HG03520 (cell line): Measurements from ENCODE around the gene FUOM.
"Not testable (repeated sequence)": the region's sequence is repeated elsewhere in the genome, so short reads cannot be mapped to it uniquely, and the experiment has no call there.

ENCODE experiments used
- ATAC-seq: cut with Tn5 transposase; IDR thresholded peaks from one replicate; pipeline ENCODE4 v1.9.1; 2021; ENCODE audit warnings: mild to moderate bottlenecking, moderate library complexity; ENCODE audit not compliant: unreplicated experiment

Gene FUOM

DNA sequence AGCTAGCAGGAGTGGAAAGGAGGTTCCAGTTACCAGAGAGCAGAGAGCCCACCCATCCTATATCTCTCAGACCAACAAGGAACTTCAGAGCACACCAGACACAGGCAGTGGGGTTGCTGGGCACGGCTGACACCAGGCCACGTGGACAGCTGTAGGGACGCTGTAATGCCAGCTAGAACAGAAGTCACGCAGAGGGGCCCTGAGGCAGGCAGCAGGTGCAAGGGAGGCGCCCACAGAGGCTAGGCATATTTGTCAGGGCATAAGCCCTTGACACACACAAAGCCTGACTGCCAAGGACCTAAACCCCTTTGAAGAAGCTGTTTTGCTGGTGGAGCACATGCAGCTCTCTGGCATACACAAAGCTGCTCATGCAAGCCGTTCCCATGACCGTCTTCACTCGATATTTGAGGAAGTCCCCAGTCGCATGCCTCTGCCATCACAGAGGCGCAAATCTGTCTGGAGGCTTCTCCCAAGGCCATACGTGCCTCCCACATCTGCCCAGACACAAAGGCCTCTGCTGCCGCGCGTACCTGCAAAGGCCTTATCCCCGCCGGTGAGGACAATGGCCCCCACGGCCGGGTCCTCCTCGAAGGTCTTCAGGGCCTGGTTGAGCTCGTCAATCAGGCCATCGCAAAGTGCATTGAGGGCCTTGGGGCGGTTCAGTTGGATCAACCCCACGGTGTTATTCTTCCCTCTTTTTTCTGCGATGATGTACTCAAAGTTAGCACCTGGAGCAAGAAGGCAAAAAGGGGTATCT is 12.4 kb upstream of the FUOM start:
- ATAC-seq: no peak

DNA sequence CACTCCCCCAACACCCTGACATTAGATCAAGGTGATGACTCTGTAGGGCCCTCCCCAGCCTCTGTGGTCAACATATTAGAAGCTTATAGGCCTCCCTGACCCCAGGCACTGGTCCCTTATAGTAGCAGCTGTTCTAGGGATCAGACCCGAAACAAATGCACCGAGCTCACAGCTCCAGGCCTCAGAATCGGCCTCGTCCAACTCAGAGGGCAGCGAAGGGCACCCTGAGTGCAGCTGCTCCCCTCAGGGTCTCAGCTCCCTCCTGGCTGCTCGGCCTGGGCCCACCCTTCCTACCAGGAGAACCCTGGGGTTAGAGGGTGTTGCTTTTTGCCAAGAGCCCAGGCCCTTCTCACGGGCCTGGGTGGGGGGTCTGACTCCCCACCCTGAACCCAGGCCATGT is 10.3 kb upstream of the FUOM start:
- no peak for ATAC-seq

DNA sequence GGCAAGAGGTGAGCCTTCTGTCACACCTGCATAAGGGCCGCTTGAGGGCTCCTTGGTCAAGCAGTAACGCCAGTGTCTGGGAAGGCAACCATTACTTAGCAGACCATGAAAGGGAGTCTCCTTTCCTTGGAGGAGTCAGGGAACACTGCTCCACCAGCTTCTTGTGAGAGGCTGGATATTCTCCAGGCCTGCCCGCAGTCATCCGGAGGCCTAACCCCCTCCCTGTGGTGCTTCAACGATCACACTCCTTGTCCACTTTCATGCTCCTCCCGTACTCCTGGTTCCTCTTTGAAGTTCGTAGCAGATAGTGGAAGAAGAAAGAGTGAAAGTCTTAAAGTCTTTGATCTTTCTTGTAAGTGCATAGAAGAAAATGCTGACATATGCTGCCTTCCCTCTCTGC is 9.6 kb upstream of the FUOM start:
- ATAC-seq: not testable (repeated sequence)

DNA sequence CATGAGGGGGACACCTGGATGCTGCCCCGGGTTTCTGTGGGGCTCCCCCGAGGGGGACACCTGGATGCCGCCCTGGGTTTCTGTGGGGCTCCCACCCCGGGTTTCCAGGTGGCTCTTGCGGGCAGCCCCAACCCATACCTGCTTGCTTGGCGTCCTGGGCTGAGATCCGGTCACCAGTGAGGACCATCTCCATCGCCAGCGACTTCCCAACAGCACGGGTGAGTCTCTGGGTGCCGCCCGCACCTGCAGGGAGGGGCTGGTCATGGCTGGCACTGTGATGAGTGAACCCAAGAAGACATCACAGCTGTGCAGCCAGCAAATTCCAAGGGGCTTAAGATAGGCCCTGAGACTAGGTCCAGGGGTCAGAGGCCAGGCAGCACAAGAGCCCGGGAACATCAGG is 8.9 kb upstream of the FUOM start:
- no peak for ATAC-seq

DNA sequence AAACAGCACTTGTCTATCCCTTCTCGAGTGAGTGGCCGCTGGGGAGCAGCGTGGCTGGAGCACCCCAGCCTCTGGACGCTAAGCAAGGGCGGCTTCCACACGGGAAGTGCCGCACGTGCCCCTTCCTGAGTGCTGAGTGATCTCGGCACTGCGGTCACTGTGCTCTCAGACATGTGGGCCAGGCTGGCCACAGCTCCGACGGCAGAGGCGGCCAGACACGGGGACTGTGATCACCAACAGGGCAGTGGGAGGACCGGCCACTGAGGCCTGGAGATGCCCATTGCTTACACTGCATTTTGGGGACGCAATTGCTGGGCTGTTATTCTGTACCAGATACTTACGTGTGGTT is 8.3 kb upstream of the FUOM start:
- no peak for ATAC-seq

DNA sequence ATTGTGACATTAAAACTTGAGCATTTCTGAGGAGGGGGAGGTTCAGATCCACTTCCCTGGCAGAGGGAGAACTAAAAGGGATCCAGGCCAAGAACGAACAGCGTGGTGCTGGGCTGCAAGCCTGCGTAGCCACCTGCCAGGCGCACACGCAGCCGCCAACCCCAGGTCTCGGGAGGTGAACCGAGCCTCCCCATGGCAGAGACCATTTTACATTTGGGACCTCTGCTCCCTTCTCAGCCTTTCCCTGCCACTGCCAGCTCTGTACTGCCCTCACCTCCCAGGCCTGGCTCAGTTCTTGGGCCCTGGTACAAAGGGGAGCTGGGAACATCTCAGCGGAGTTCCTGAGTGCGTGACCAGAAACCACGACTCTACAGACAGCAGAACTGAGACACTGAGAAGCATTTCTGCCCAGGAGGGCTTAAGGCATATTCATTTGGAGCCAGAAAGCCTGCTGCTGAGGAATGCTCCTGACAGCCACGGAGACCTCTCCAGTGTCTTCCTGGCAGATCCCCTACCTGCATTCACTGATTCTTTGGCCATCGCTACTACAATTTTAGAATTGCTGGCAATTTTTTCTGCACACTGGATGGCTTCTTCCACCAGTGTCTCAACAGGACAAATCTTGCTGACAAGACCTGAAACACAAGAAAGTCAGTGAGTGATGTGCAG is 7.8 kb upstream of the FUOM start:
- ATAC-seq: no peak

DNA sequence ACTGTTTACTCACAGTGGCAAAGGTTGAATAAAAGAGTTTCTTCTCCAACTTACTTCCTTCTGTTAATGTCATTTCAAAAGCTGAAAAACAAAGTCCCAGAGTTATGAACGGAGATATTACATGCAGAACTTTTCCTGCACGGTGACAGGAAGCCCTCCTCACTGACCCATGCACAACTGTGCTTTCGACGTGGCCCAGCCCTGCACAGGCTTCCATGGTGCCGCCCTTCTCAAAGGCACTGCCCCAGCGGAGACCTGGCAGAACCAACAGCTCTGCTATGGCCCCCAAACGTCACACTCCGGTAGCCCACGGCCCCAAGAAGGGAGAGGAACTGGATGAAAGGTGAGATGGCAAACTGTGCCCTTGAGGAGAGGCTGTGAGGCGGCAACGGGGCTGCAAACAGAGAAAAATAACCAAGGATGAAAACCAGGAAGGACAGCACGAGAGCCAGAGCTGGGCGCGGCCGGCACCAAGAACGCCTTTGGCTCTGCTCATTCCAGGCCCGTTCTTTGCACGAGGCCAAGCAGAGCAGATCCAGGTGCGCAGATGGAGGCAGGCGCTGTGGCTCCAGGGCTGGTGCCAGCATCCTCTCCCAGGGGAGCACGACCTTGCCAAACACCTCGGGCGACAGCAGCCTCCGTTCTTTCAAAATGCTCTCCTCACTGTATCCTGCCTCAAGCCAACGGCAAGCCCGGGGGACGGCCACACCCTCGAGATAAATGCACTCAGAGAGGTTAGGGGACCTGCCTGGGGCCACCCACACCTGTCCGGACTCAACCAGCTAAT is 7.0 kb upstream of the FUOM start:
- ATAC-seq: no peak

DNA sequence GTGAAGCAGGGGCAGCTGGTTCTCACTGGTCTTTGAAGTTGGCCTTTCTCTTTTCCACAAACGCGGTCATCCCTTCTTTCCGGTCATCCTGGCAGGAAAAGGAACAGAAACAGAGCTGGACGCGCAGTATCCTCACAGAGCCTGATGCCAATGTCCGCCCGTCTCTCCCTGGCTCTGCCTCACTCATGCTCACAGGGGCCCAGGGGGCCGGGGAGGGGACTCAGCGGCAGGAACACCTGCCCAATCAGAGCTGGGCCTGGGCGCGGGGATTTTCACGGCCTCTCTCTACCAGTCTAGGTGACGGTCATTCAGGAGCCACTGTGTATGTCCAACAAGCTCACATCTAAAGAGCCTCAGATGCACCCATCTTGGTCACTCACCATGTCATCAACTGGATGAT is 5.0 kb upstream of the FUOM start:
- ATAC-seq: no peak

DNA sequence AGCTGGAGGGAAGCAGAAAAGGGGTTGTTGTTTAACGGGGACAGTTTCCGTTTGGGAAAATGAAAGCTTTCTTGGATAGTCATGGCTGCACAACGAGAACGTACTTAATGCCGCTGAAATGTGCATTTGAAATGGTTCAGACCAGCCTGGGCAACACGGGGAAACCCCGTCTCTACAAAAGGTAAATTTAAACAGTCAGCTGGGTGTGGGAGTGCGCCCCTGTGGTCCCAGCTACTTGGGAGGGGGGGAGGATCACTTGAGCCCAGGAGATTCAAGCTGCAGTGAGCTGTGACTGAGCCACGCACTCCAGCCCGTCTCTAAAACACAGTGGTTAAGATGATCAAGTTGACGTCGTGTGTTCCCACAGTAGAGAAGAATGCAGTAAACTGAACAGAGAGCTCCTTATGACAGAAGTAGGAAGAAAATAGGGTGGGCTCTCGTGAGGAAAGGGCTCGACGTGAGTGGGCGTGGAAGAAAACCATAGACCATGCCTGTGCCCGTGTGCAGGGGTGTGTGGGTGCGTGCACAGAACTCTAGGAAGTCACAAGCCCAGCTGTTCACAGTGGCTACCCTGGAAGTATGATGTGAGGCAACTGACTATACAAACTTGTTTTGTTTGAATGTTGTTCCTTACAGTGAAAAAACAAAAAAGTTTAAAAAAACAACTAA is 4.1 kb upstream of the FUOM start:
- no peak for ATAC-seq

DNA sequence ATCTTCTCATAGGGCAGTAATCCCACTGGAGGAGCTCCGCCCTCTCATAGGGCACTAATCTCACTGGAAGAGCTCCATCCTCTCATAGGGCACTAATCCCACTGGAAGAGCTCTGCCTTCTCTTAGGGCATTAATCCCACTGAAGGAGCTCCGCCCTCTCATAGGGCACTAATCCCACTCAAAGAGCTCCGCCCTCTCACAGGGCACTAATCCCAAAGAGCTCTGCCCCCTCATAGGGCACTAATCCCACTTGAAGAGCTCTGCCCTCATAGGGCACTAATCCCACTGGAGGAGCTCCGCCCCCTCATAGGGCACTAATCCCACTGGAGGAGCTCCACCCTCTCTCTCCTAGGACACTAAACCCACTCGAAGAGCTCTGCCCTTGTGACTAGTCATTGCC is 3.4 kb upstream of the FUOM start:
- ATAC-seq: no peak

DNA sequence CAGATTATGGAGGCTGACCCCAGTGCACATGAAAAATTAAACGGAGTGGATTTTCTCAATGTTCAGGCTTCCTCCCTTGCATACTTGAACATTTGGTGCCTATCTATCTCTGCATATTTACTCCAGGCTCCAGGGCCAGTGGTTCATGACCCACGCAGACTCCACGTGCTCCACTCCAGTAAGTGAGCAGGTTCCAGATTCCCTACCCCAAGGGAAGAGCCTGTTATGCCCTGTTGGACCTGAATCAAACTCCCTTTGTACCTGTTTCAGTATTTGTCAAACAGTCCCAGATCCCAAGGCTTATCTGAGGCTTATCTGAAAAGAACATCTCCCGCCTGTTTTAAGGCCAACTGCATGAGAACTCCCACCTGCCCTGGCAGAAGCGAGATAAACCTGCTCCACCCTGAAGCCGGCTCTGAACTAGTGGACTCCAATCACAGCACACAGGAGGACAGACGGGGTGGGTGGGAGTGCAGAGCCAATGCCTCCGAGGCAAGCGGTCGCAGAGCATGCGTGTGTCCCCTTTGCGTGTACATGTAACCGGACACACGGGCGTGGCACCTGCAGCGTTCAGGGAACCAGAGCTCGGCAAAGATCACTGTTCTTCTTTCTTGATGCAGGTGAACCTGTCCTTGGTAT is 2.3 kb upstream of the FUOM start:
- ATAC-seq: no peak

DNA sequence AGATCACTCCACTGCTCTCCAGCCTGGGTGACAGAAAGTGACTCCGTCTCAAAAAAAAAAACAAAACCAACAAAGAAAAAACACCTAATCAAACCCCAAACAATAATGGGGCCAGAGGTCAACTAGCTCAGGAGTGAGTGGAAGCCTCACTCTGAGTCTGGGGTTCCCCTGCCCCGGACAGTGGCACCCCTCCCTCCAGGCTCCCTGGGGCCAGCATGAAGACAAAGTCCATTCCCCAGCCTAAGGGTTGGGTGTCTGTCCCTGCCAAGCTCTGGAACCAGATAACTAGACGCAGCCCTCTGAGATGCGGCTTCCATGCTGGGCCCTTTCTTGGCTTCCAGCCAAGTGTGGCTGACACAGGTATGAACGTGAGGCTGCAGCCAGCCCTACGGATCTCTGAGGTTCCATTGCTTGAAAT is 1.7 kb upstream of the FUOM start:
- no peak for ATAC-seq

DNA sequence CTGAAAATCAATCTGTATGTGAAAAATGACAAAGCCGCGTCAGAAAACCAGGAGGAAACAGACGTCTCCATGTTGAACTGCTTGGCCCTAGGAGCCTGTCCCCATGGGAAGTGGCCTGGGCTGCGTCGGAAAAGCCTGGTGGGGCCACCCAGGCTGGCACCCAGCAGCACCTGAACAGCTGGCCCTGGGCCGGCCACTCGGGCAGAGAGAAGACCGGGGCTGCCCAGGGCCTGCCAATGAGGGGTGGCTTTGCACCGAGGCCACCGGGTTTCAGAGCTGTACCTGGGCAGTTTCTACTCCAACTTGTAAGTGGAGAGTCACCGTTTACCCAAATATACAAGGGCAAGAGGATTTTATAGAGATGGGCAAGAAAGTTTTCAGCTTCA is 1.1 kb upstream of the FUOM start:
- no peak for ATAC-seq

DNA sequence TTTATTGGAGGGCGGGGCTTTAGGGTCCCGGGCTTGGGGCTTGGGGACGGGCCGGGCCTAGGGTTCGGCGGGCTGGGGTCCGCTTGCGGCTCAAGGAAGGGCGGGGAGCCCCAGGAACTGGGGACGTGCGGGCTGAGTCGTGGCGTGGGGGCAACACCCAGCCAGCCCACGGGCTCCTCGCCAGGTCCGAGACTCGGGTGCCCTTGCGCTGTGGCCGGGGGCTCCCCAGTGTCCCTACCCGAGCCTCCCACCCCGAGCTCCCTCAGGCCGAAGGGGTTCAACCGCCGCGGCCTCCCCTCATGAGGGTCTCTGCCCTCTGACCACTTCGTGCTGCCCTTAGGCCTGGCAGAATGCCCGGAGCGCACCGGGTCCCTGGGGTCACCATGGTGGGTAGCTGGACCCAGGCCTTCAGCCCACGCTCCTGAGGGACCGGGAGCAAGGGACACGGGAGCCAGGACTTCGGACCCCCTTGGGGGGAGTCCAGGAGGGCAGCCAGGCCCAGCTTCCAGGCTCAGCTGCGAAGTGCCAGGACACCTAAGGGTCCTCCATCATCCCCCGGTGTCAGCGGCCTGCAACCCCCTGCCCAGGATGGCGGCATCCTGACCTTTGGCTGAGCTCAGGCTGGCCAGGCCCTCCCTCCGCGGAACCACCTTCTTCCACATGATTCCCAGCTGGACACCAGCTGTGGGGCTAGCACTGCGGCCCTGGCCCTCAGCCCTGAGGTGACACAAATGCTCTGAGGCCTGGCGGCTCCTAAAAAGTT is 524 bp upstream of the FUOM start:
- no peak for ATAC-seq

DNA sequence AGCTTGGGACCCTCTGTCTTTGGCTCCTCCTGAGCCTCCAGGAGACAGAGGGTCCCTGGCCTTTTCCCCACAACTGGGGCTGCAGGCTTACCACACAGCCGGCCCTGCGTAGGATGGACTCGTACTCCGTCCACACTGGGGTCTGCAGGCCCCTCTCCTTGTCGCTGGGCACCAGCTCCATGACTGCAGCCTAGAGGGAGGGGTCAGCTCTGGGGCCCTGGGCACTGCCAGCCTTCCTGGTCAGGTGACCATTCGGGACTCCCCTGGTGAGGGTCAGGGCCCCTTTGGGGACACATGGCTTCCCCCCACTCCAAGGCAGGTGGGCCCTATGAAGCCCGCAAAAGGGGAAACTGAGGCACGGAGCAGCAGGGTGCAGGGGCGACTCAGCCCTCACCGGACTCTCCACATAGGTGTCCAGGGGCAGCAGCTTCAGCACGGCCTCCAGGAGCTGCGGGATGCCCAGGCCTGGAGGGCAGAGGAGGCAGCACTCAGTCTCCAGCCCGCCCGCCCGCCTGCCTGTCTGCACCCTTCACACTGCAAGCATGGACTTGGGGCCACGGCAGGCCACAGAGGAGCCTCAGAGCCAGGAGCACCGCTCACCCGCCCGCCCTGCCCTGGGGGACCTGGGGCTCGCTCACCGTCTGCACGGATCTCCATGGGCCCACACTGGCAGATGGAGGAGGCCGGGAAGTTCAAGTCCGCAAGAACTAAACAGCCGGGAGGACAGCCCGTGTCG is 1.1 kb downstream of the FUOM start:
- no peak for ATAC-seq

DNA sequence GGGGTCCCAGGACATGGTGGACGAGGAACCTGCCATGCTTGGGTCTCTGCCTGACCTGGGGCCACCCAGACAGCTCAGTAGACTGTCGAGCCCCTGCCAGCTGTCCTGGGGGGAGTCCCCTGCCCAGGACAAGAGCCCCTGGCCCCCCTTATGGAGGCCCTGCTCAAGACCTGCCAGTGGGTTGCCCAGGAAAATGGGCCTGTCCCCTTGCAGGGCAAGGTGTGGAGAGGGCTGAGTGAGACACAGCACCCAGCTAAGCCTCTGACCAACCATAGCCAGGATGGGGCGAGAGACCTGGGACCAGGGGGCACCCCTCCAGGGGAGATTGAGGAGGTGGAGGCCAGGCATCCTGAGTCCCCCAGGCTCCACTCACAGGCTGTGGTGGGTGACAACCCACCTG is 1.8 kb downstream of the FUOM start:
- ATAC-seq: no peak

DNA sequence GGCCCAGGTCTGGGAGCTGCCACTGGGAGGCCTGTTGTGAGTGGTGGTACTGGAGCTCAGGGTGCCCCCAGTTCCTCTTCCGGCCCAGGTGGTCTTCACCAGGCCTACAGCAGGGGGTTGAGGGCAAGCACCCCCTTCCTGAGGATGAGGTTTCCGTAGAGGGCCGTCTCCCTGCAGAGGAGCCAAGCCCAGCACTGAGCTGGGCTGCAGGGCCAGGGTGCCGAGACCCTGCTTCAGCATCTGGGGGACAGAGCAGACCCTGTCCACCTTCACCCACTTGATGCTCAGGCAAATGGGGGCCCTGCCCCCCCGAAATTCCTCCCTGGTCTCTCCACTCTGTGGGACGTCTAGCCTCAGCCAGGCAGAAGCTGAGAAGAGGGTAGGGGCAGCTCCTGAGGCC is 2.6 kb downstream of the FUOM start:
- no peak for ATAC-seq

DNA sequence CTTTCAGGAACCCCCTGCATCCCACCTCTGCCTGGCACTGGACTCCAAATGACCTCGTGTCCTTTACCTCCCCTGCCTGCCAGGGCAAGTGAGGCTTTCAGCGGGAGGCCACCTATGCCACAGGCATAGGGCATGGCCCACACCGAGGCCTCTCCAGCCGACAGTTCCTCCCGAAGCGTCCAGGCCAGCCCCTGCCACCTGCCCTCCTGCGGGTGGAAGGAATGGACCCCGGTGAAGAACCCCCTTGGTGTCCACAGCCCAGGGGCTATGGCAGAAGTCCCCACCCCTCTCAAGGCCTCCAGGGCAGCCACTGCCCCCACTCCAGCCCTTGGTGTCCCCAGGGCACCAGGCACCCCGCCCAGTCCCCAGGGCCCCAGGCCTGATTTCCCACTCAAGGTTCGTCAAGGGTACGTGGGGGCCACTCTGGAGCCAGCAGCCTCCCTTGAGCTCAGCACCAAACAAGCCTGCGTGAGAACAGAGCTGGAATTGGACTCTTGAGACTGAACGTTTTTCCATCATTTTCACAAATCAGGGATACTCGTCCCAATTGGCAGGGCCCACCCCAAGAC is 3.1 kb downstream of the FUOM start:
- no peak for ATAC-seq

DNA sequence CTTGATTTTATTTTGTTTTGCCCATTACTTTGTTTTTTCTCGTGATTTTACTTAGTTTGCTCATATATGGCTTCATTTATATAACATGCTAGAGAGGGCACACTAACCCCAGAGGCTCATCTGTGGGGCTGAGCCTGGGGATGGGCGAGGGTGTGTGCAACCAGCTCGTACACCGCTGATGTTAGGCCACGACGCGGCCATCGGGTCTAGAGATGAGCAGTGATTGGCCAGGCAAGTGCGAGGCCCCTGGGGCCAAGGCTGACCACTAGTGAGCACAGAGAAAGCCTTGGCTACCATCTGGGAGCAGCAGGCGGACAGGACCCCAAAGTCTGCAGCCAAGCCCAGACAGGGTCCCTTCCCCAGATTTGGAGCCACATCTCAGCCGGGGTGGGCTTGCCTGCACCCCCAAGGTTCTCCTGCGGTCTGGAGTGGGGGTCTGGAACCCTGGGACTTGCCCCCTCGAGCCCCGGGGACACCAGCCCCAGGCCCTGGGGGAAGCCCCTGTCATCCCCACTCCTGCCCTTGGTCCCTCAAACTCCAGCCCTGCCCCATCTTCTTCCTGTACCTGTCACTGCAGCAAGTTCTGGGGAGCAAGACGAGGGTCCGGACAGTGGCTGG is 3.7 kb downstream of the FUOM start:
- no peak for ATAC-seq
